ENCODE measurements around the gene CD244.

DNA sequence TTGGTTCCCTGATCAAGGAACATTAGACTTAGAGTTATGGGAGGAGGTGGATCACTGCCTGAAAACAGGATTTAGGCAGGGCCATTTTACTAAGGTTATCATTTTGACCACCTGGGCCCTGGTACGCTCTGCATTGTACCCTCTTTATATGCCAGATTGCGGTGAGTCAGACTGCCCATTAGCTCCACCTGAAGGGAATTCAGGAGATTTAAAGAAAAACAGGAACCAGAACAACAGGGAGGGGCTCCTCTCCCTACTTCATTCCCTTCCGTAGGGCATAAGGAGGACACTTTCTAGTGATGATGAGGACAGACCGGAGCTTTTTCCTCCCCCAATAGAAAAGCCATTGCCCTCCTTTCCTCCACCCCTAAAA, 42.9 kb upstream of the CD244 start:
- TF ChIP-seq, protein P1, sequence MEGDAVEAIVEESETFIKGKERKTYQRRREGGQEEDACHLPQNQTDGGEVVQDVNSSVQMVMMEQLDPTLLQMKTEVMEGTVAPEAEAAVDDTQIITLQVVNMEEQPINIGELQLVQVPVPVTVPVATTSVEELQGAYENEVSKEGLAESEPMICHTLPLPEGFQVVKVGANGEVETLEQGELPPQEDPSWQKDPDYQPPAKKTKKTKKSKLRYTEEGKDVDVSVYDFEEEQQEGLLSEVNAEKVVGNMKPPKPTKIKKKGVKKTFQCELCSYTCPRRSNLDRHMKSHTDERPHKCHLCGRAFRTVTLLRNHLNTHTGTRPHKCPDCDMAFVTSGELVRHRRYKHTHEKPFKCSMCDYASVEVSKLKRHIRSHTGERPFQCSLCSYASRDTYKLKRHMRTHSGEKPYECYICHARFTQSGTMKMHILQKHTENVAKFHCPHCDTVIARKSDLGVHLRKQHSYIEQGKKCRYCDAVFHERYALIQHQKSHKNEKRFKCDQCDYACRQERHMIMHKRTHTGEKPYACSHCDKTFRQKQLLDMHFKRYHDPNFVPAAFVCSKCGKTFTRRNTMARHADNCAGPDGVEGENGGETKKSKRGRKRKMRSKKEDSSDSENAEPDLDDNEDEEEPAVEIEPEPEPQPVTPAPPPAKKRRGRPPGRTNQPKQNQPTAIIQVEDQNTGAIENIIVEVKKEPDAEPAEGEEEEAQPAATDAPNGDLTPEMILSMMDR (IDR thresholded peaks at IDR 0.05; ENCODE audit: poor library complexity): no peak
- TF ChIP-seq EZH2 (IDR thresholded peaks at IDR 0.05; ENCODE audit: borderline replicate concordance): no peak

Measured in hepatocyte (in vitro differentiated cells).